GM18505 (cell line): ENCODE results near the gene TESMIN.

Experiments
- ATAC-seq: cut with Tn5 transposase; IDR thresholded peaks from one replicate; pipeline ENCODE4 v1.9.1; 2021; ENCODE audit not compliant: unreplicated experiment
- POLR2A ChIP-seq: IDR thresholded peaks from 4 replicates; pipeline ENCODE4 v1.6.1; 2011; ENCODE audit warnings: borderline replicate concordance; ENCODE audit not compliant: insufficient read depth, insufficient read length; ENCODE audit errors: extremely low read depth

Gene TESMIN

GRCh38 chr11:68773521-68774193 lies 22.3 kb upstream of the TESMIN start:
- no peak for TF ChIP-seq POLR2A
- no peak for ATAC-seq

- ATAC-seq, result no peak
- no peak for TF ChIP-seq POLR2A
Observed at GRCh38 chr11:68772936-68773335, 21.6 kb upstream of the TESMIN start.

GRCh38 chr11:68770781-68771180 lies 19.5 kb upstream of the TESMIN start:
- TF ChIP-seq POLR2A, result no peak
- no peak for ATAC-seq

GRCh38 chr11:68767672-68768071 lies 16.4 kb upstream of the TESMIN start:
- ATAC-seq, result no peak
- TF ChIP-seq POLR2A, result no peak

- TF ChIP-seq POLR2A, result no peak
Observed at GRCh38 chr11:68766786-68767185, 15.5 kb upstream of the TESMIN start.

GRCh38 chr11:68764746-68765145 lies 13.4 kb upstream of the TESMIN start:
- no peak for ATAC-seq

More at GRCh38 chr11:68766786-68767185, 15.5 kb upstream of the TESMIN start:
- ATAC-seq, result no peak

GRCh38 chr11:68763926-68764657 lies 12.8 kb upstream of the TESMIN start:
- TF ChIP-seq POLR2A, result no peak
- no peak for ATAC-seq

More at GRCh38 chr11:68764746-68765145, 13.4 kb upstream of the TESMIN start:
- no peak for TF ChIP-seq POLR2A

GRCh38 chr11:68763181-68763721 lies 11.9 kb upstream of the TESMIN start:
- no peak for ATAC-seq
- no peak for TF ChIP-seq POLR2A

- ATAC-seq, result no peak
- no peak for TF ChIP-seq POLR2A
Observed at GRCh38 chr11:68762481-68762880, 11.2 kb upstream of the TESMIN start.

- no peak for ATAC-seq
Observed at GRCh38 chr11:68761801-68762200, 10.5 kb upstream of the TESMIN start.

GRCh38 chr11:68759991-68760390 lies 8.7 kb upstream of the TESMIN start:
- no peak for TF ChIP-seq POLR2A
- ATAC-seq, result no peak

More at GRCh38 chr11:68761801-68762200, 10.5 kb upstream of the TESMIN start:
- no peak for TF ChIP-seq POLR2A

- no peak for TF ChIP-seq POLR2A
- no peak for ATAC-seq
Observed at GRCh38 chr11:68757711-68758110, 6.4 kb upstream of the TESMIN start.

- TF ChIP-seq POLR2A, result no peak
- ATAC-seq, result no peak
Observed at GRCh38 chr11:68756171-68756766, 4.9 kb upstream of the TESMIN start.
